HG02943 (cell line): ENCODE measurements around the gene NKAIN2.
"Not testable (repeated sequence)": the region's sequence is repeated elsewhere in the genome, so short reads cannot be mapped to it uniquely, and the experiment has no call there.

ENCODE experiments used
- ATAC-seq: cut with Tn5 transposase; IDR thresholded peaks from one replicate; pipeline ENCODE4 v1.9.1; 2021; ENCODE audit warnings: mild to moderate bottlenecking, low read depth, moderate library complexity; ENCODE audit not compliant: unreplicated experiment

Gene NKAIN2

GRCh38 chr6:124164343-124164742 is 360.7 kb downstream of the NKAIN2 start:
- ATAC-seq = no peak

- ATAC-seq = not testable (repeated sequence)
Measured at GRCh38 chr6:124167249-124167648, 363.6 kb downstream of the NKAIN2 start.

GRCh38 chr6:124190256-124190655 is 386.6 kb downstream of the NKAIN2 start:
- ATAC-seq = no peak

GRCh38 chr6:124193132-124193531 is 389.5 kb downstream of the NKAIN2 start:
- ATAC-seq = no peak

GRCh38 chr6:124197148-124197547 is 393.5 kb downstream of the NKAIN2 start:
- no peak for ATAC-seq

- ATAC-seq = no peak
Measured at GRCh38 chr6:124199286-124199685, 395.6 kb downstream of the NKAIN2 start.

DNA sequence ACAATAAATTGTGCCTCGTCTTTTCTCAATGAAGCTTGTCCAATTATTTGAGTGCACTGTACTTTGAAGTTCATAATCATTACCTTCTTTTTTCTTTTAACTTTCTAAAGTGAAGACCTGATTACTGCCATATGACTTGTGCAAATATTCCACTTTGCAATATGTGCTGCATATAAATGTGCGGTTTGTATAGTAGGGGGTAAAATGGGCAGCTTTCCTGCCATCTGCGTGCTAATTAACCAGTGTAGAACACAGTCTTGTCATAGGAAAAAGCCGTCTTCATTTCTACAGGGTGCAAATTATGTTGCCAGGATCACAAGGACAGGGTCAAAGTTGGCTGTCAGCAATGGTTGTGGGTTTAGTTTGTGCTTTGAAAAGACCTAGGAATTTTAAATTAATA is 397.0 kb downstream of the NKAIN2 start:
- no peak for ATAC-seq

GRCh38 chr6:124203101-124203811 is 399.6 kb downstream of the NKAIN2 start:
- no peak for ATAC-seq

GRCh38 chr6:124203812-124204167 is 400.1 kb downstream of the NKAIN2 start:
- ATAC-seq = no peak

DNA sequence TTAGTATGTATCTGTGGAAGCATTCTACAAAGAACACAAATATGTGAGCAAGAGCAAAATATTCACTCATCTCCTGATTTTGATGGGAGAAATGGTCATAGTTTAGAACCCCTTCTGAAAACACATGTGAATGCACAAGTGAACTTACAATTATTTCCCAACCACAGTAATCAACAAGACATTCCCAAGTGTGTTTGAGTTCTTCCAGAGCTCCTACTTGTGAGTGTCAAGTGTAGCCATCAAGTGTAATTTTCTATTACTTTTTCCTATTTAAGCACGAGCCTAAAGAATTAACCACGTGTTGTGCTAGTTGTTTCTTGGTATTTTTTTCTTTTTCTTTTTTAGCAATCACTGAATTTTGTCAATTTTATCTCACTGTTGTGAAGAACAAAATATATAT is 402.3 kb downstream of the NKAIN2 start:
- no peak for ATAC-seq

GRCh38 chr6:124223611-124224345 is 420.1 kb downstream of the NKAIN2 start:
- ATAC-seq = no peak

DNA sequence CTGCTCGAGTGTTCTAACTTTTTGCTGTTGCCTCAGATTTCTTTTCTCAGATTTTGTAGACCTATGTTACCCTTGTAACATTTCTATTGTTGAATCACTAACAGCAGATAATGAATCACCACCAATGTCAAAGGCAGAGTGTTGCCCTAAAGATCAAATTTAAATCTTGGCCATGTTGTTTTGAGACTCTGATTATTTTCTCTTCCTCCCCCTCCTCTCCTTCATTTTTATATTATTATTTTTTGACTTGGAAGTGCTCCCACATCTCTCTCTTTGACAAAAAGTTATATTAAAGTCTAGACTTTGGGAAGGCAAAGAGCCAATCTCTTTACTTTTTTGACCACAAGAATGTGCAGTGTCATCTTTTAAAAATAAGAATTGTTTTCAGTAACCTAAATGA is 422.7 kb downstream of the NKAIN2 start:
- no peak for ATAC-seq

- ATAC-seq = no peak
Measured at GRCh38 chr6:124233221-124233620, 429.6 kb downstream of the NKAIN2 start.

DNA sequence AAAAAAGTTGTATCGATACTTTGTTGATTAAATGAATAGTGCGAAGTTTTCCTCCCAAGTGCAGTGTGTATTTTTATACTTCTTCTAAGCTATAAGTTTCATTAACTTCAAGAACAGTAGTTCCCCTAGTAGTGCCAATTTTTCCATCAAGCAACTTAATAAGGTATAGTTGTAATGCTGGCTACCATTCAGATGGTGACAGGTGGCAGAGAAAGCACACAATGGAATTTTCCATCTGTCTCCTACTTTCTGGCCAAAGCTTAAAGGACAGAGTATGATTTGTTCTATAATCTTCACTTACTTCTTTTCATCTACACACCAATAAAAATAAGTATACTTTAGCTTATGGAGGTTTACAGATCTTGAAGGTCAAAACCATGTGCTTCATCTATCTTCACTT is 431.1 kb downstream of the NKAIN2 start:
- ATAC-seq = no peak

DNA sequence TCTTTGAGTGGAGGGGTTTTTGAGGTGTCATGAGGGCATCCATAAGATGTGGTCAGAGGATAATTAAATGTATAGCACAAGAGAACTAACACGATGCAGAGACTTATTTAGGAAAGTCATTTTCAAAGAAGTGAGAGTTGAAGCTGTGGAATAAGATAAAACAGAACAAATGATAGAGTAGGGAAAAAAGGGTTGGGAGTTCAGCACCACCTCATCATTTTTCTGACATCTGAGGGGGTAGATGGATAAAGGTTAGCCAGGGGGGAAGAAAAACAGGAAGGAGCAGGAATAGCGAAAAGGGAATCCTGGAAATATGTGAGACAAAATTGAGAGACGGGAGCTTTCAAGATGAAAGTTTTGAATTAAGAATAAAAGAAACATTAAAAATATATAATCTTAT is 434.2 kb downstream of the NKAIN2 start:
- ATAC-seq = no peak

DNA sequence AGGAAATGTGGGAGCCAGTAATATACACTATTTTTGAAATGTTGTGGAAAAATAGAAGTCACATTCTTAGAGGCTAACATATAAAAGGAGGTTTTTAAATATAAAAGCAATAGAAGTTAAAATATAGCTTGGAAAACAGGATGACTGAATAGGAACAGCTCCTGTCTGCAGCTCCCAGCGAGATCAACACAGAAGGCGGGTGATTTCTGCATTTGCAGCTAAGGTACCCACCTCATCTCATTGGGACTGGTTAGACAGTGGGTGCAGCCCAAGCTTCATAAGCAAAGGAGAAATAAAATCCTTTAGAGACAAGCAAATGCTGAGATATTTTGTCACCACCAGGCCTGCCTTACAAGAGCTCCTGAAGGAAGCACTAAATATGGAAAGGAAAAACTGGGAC is 434.7 kb downstream of the NKAIN2 start:
- not testable (repeated sequence) for ATAC-seq

DNA sequence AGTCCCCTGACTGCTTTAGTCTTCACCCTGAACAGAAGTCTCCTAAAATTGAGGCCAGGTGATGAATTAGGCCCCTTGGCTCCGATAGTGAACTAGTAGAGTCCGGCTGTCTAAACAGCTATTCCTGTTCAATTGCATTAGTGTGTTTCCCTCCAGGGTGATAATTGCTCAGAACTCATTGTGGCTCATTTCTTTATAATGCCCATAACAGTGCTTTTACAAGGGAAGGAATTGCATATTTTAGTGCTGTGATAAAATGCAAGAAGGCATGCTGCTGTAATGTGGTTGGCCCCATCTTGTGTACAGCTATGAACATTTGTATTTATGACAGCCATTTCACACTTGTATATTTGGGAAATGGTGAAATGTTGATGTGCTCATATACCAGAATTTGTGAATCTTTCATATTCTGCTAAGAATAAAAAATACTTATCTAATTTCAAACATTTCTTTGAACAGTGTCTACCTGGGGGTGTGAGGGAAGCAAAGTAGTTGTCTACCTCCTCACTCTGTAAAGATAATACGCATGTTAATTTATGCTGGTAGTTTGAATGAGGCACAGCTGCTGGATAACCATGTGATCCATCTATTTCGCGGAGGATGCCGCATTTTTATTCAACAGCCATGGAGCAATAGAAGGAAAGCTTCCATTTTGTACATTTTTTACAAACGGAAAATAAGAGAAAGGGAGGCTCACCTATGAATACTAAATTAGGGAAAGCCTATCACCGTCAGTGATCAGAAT is 451.4 kb downstream of the NKAIN2 start:
- no peak for ATAC-seq

- ATAC-seq = no peak
Measured at GRCh38 chr6:124260337-124260736, 456.7 kb downstream of the NKAIN2 start.

- no peak for ATAC-seq
Measured at GRCh38 chr6:124269733-124270132, 466.1 kb downstream of the NKAIN2 start.

- ATAC-seq = no peak
Measured at GRCh38 chr6:124273701-124274100, 470.0 kb downstream of the NKAIN2 start.

DNA sequence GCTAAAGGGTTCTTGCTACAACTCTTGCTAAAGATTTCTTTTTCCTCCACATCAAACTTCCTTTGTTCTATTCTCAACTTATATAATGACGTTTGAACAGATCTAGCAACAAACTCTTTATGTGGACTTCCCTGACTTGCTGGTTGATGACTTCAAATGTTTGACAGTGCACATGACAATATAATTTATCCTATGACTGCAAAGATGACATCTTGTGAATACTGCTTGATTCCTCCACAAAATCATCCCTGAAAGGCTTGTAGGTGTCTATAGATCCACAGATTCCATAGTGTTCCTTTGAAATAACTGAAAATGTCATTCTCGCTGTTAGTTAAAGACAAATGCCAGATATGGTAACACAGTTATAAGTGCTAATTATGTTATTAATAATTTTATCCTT is 478.9 kb downstream of the NKAIN2 start:
- no peak for ATAC-seq

DNA sequence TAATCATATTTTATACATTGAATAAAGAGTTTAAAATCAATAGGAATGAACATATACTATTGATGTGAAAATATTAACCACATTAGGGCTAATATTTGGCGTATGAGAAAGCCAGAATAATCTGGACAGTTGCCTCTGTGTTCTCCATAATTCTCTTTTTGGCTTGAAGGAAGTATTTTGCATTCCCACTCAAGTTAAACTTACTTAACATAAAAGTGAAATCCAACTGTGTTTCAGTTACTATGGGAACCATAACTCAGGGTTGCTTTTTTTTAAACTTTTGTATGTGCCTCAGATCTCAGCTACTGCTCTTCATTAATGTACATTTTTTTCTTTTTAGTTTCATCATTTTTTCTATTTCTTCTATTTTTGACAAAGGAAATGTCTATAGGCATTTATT is 479.8 kb downstream of the NKAIN2 start:
- ATAC-seq = no peak
